ENCODE data around the gene WLS. TPM values are rescaled to one million over a fixed set of nuclear protein-coding genes. Genes with fewer than 3 reads are reported as not detected.
"Not testable (repeated sequence)": the region's sequence is repeated elsewhere in the genome, so short reads cannot be mapped to it uniquely, and the experiment has no call there.

The WLS gene
- total RNA-seq, 1 donor from 2014 or later, result 123 TPM

GRCh38 chr1:68273530-68273929, 41.2 kb upstream of the WLS start:
- no peak for TF ChIP-seq CTCF (IDR thresholded peaks at IDR 0.05; ENCODE audit: unreplicated experiment)
- no peak for DNase-seq (ENCODE audit: low spot score, unreplicated experiment)
- H3K4me1 Mint-ChIP-seq (ENCODE audit: low read depth), result no peaks in the 10 kb centered on the region
- H3K27ac Mint-ChIP-seq, result no peak overlapping the region
- H3K4me3 Mint-ChIP-seq (ENCODE audit: low read depth), result no peak overlapping the region
- H3K36me3 Mint-ChIP-seq (ENCODE audit: insufficient read depth), result no peaks in the 10 kb centered on the region
- no peaks in the 10 kb centered on the region for H3K9me3 Mint-ChIP-seq (ENCODE audit: low read depth)
- no peaks in the 10 kb centered on the region for H3K27me3 Mint-ChIP-seq

- no peak overlapping the region for H3K27ac Mint-ChIP-seq
- DNase-seq (ENCODE audit: low spot score, unreplicated experiment), result no peak
- H3K36me3 Mint-ChIP-seq (ENCODE audit: insufficient read depth), result no peaks in the 10 kb centered on the region
- no peak overlapping the region for H3K4me3 Mint-ChIP-seq (ENCODE audit: low read depth)
- no peak for TF ChIP-seq CTCF (IDR thresholded peaks at IDR 0.05; ENCODE audit: unreplicated experiment)
- no peaks in the 10 kb centered on the region for H3K27me3 Mint-ChIP-seq
- no peaks in the 10 kb centered on the region for H3K4me1 Mint-ChIP-seq (ENCODE audit: low read depth)
- no peaks in the 10 kb centered on the region for H3K9me3 Mint-ChIP-seq (ENCODE audit: low read depth)
Measured at GRCh38 chr1:68271596-68271995, 39.3 kb upstream of the WLS start.

- DNase-seq (ENCODE audit: low spot score, unreplicated experiment), result no peak
- no peak overlapping the region for H3K27ac Mint-ChIP-seq
- H3K4me1 Mint-ChIP-seq (ENCODE audit: low read depth), result no peaks in the 10 kb centered on the region
- H3K9me3 Mint-ChIP-seq (ENCODE audit: low read depth), result no peaks in the 10 kb centered on the region
- no peaks in the 10 kb centered on the region for H3K27me3 Mint-ChIP-seq
- no peaks in the 10 kb centered on the region for H3K36me3 Mint-ChIP-seq (ENCODE audit: insufficient read depth)
- no peak for TF ChIP-seq CTCF (IDR thresholded peaks at IDR 0.05; ENCODE audit: unreplicated experiment)
- no peak overlapping the region for H3K4me3 Mint-ChIP-seq (ENCODE audit: low read depth)
Measured at GRCh38 chr1:68270951-68271350, 38.6 kb upstream of the WLS start.

- Mint-ChIP-seq H3K9me3 (ENCODE audit: low read depth) (no peaks in the 10 kb centered on the region), H3K27ac (no peak overlapping the region), H3K4me3 (ENCODE audit: low read depth) (no peak overlapping the region), H3K36me3 (ENCODE audit: insufficient read depth) (no peaks in the 10 kb centered on the region), H3K4me1 (ENCODE audit: low read depth) (no peaks in the 10 kb centered on the region), H3K27me3 (no peaks in the 10 kb centered on the region)
- TF ChIP-seq CTCF (IDR thresholded peaks at IDR 0.05; ENCODE audit: unreplicated experiment), result no peak
- DNase-seq (ENCODE audit: low spot score, unreplicated experiment), result no peak
Measured at GRCh38 chr1:68269637-68270430, 37.5 kb upstream of the WLS start.

- Mint-ChIP-seq H3K4me1 (ENCODE audit: low read depth) (no peaks in the 10 kb centered on the region), H3K27ac (no peak overlapping the region), H3K27me3 (no peaks in the 10 kb centered on the region), H3K9me3 (ENCODE audit: low read depth) (no peaks in the 10 kb centered on the region), H3K4me3 (ENCODE audit: low read depth) (no peak overlapping the region), H3K36me3 (ENCODE audit: insufficient read depth) (no peaks in the 10 kb centered on the region)
- no peak for DNase-seq (ENCODE audit: low spot score, unreplicated experiment)
- TF ChIP-seq CTCF (IDR thresholded peaks at IDR 0.05; ENCODE audit: unreplicated experiment), result no peak
Measured at GRCh38 chr1:68268896-68269483, 36.7 kb upstream of the WLS start.

- H3K9me3 Mint-ChIP-seq (ENCODE audit: low read depth); H3K27me3 Mint-ChIP-seq; DNase-seq (ENCODE audit: low spot score, unreplicated experiment); H3K4me1 Mint-ChIP-seq (ENCODE audit: low read depth); H3K27ac Mint-ChIP-seq; H3K4me3 Mint-ChIP-seq (ENCODE audit: low read depth); H3K36me3 Mint-ChIP-seq (ENCODE audit: insufficient read depth): not testable (repeated sequence)
Measured at GRCh38 chr1:68256824-68257223, 24.5 kb upstream of the WLS start.

Measured in progenitor cell of endocrine pancreas (in vitro differentiated cells).